H1 (cell line): ENCODE data around the gene GHRL. TPM values are rescaled to one million over a fixed set of nuclear protein-coding genes. Genes with fewer than 3 reads are reported as not detected.

Experiments used
- CTCF ChIA-PET: fragments of 300-600 bp; sonication (Branson Sonifier 250); formaldehyde crosslinking; loops from one replicate; lab custom pipeline; 2021; ENCODE audit not compliant: partially characterized antibody; lab: Charles Lee
- POLR2A ChIA-PET: fragments of 300-600 bp; sonication (Branson Sonifier 250); formaldehyde crosslinking; loops from one replicate; lab custom pipeline; 2021; ENCODE audit warnings: inconsistent platforms; ENCODE audit not compliant: partially characterized antibody; lab: Charles Lee
- DNase-seq, 2 experiments: peaks; one replicate each; pipeline versions ENCODE4 v3.0.0 to v3.0.0-alpha.2; 2010 to 2022; ENCODE audit warnings: low spot score in 2 of 2, low read depth in 1 of 2, mixed read lengths in 1 of 2
- FAIRE-seq: peaks from 2 replicates; lab custom pipeline; 2011; peaks lifted over from hg19 to GRCh38; lab: Jason Lieb, UNC
- H2AFZ ChIP-seq: 2 replicates; pipeline ENCODE4 v1.8.1; 2012; ENCODE audit warnings: low read length, inconsistent platforms
- H2AK5ac ChIP-seq: 2 replicates; pipeline ENCODE4 v1.6.1; 2013; ENCODE audit warnings: low read depth, low read length
- H2BK120ac ChIP-seq: replicated peaks from 2 replicates; pipeline ENCODE3; 2013; ENCODE audit warnings: low read depth, low read length, inconsistent platforms
- H2BK12ac ChIP-seq: 2 replicates; pipeline ENCODE4 v1.6.1; 2013; ENCODE audit warnings: low read depth, low read length
- H2BK15ac ChIP-seq: 2 replicates; pipeline ENCODE4 v1.6.1; 2013; ENCODE audit warnings: low read length
- H2BK20ac ChIP-seq: 2 replicates; pipeline ENCODE4 v1.6.1; 2013; ENCODE audit warnings: low read length
- H2BK5ac ChIP-seq: 2 replicates; pipeline ENCODE4 v1.6.1; 2013; ENCODE audit warnings: low read depth, low read length
- H3K14ac ChIP-seq: 2 replicates; pipeline ENCODE4 v1.6.1; 2013; ENCODE audit warnings: inconsistent platforms; ENCODE audit not compliant: insufficient read length
- H3K18ac ChIP-seq: 2 replicates; pipeline ENCODE4 v1.6.1; 2013; ENCODE audit warnings: low read length; ENCODE audit errors: extremely low read depth
- H3K23ac ChIP-seq: 2 replicates; pipeline ENCODE4 v1.6.1; 2013; ENCODE audit warnings: inconsistent platforms; ENCODE audit not compliant: insufficient read length
- H3K23me2 ChIP-seq: 2 replicates; pipeline ENCODE4 v1.6.1; 2013; ENCODE audit warnings: low read depth, low read length
- H3K27ac ChIP-seq: 2 replicates; pipeline ENCODE4 v1.6.1; 2011; ENCODE audit warnings: low read depth, low read length, inconsistent platforms
- H3K27me3 ChIP-seq, 4 experiments: replicated peaks in 1 of 4; 1 replicate in 1 of 4; 2 replicates in 3 of 4; pipeline versions ENCODE4 v1.6.1 to v1.8.1; 2011 to 2013; ENCODE audit warnings: low read length in 3 of 4, mild to moderate bottlenecking in 3 of 4, inconsistent platforms in 2 of 4, mixed read lengths in 2 of 4, moderate library complexity in 1 of 4; ENCODE audit not compliant: control insufficient read depth in 3 of 4, insufficient read depth in 3 of 4; ENCODE audit errors: extremely low read depth in 1 of 4
- H3K36me3 ChIP-seq, 4 experiments: 2 replicates each; pipeline versions ENCODE4 v1.6.1 to v1.8.1; 2011 to 2013; ENCODE audit warnings: mild to moderate bottlenecking in 4 of 4, low read length in 3 of 4, moderate library complexity in 2 of 4, control low read depth in 1 of 4, inconsistent platforms in 1 of 4; ENCODE audit not compliant: insufficient read depth in 4 of 4, control insufficient read depth in 2 of 4
- H3K4ac ChIP-seq: replicated peaks from 2 replicates; pipeline ENCODE3; 2013; ENCODE audit warnings: low read length, low read depth, mixed read lengths, inconsistent platforms; ENCODE audit not compliant: insufficient read length
- H3K4me1 ChIP-seq, 4 experiments: replicated peaks in 1 of 4; 1 replicate in 1 of 4; 2 replicates in 3 of 4; pipeline versions ENCODE4 v1.6.1 to v1.8.1; 2011 to 2013; ENCODE audit warnings: low read length in 3 of 4, inconsistent platforms in 2 of 4, mixed read lengths in 1 of 4; ENCODE audit not compliant: insufficient read depth in 4 of 4, control insufficient read depth in 3 of 4
- H3K4me2 ChIP-seq, 2 experiments: 2 replicates each; pipeline versions ENCODE4 v1.6.1 to v1.8.1; 2011 to 2013; ENCODE audit warnings: low read depth in 2 of 2, low read length in 2 of 2, control low read depth in 1 of 2, inconsistent platforms in 1 of 2, mild to moderate bottlenecking in 1 of 2; ENCODE audit not compliant: insufficient read depth in 1 of 2
- H3K4me3 ChIP-seq, 4 experiments: fragments of 200-600, 300-600 bp in 1 of 4; sonication (generic), shearing (Covaris generic), sonication (Bioruptor Twin) in 1 of 4; 2 replicates each; pipeline versions ENCODE4 v1.5.1 to v1.8.1; 2011 to 2016; ENCODE audit warnings: low read length in 4 of 4, low read depth in 3 of 4, control low read depth in 2 of 4, inconsistent platforms in 2 of 4, mild to moderate bottlenecking in 2 of 4, mixed read lengths in 1 of 4, moderate library complexity in 1 of 4; ENCODE audit not compliant: insufficient read depth in 2 of 4; ENCODE audit errors: extremely low read depth in 1 of 4
- H3K56ac ChIP-seq: replicated peaks from 2 replicates; pipeline ENCODE3; 2013; ENCODE audit warnings: low read depth, mild to moderate bottlenecking, mixed read lengths, low read length, inconsistent platforms; ENCODE audit not compliant: insufficient read length
- H3K79me1 ChIP-seq: 2 replicates; pipeline ENCODE4 v1.6.1; 2013; ENCODE audit warnings: low read depth, low read length, control low read depth
- H3K79me2 ChIP-seq, 2 experiments: 2 replicates each; pipeline versions ENCODE4 v1.6.1 to v1.8.1; 2012 to 2013; ENCODE audit warnings: low read length in 2 of 2, mild to moderate bottlenecking in 2 of 2, inconsistent platforms in 1 of 2; ENCODE audit not compliant: insufficient read depth in 2 of 2, control insufficient read depth in 1 of 2
- H3K9ac ChIP-seq, 4 experiments: replicated peaks in 1 of 4; 1 replicate in 1 of 4; 2 replicates in 3 of 4; pipeline versions ENCODE4 v1.6.1 to v1.8.1; 2011 to 2013; ENCODE audit warnings: low read depth in 3 of 4, low read length in 3 of 4, control low read depth in 2 of 4, mild to moderate bottlenecking in 2 of 4, moderate library complexity in 2 of 4, inconsistent platforms in 1 of 4; ENCODE audit errors: extremely low read depth in 1 of 4
- H3K9me3 ChIP-seq, 2 experiments: 2 replicates each; pipeline versions ENCODE4 v1.6.1 to v1.8.1; 2012 to 2013; ENCODE audit warnings: mild to moderate bottlenecking in 2 of 2, moderate library complexity in 2 of 2, control low read depth in 1 of 2, inconsistent platforms in 1 of 2, low read depth in 1 of 2, low read length in 1 of 2, mixed read lengths in 1 of 2; ENCODE audit not compliant: insufficient read depth in 2 of 2
- H4K20me1 ChIP-seq, 2 experiments: replicated peaks in 1 of 2; 2 replicates each; pipeline versions ENCODE3 to v1.8.1; 2011 to 2013; ENCODE audit warnings: inconsistent platforms in 2 of 2, low read length in 2 of 2, mild to moderate bottlenecking in 1 of 2; ENCODE audit not compliant: insufficient read depth in 2 of 2, control insufficient read depth in 1 of 2
- H4K5ac ChIP-seq: 2 replicates; pipeline ENCODE4 v1.6.1; 2013; ENCODE audit warnings: low read length, low read depth, mixed read lengths, inconsistent platforms; ENCODE audit not compliant: insufficient read length
- H4K8ac ChIP-seq: 2 replicates; pipeline ENCODE4 v1.8.0; 2013; ENCODE audit warnings: mild to moderate bottlenecking, moderate library complexity, low read length, inconsistent platforms; ENCODE audit not compliant: insufficient read depth; ENCODE audit errors: extremely low read depth
- H4K91ac ChIP-seq: replicated peaks from 2 replicates; pipeline ENCODE3; 2013; ENCODE audit warnings: low read length, mixed read lengths, inconsistent platforms; ENCODE audit not compliant: insufficient read length
- ASH2L ChIP-seq: fragments of 200-600, 300-600 bp; sonication (generic); IDR thresholded peaks from one replicate; pipeline ENCODE4 v1.7.1; 2017; ENCODE audit warnings: low read length
- BACH1 ChIP-seq: IDR thresholded peaks from 2 replicates; pipeline ENCODE4 v1.6.1; 2012; ENCODE audit warnings: low read length, improper control_type of control experiment
- CBX8 ChIP-seq: fragments of 300-800, 300-1000 bp; sonication (generic); IDR thresholded peaks from 2 replicates; pipeline ENCODE4 v1.7.1; 2016; ENCODE audit warnings: low read depth, low read length, borderline replicate concordance
- CEBPB ChIP-seq: IDR thresholded peaks from 2 replicates; pipeline ENCODE4 v1.6.1; 2012; ENCODE audit warnings: low read depth, low read length
- JUND ChIP-seq: IDR thresholded peaks from 2 replicates; pipeline ENCODE4 v1.6.1; 2011; ENCODE audit warnings: mild to moderate bottlenecking, improper control_type of control experiment, low read length
- MAFK ChIP-seq: IDR thresholded peaks from 2 replicates; pipeline ENCODE4 v1.6.1; 2012; ENCODE audit warnings: low read depth, mild to moderate bottlenecking, improper control_type of control experiment, low read length
- PHF8 ChIP-seq: fragments of 200-600 bp; sonication (generic); conservative IDR thresholded peaks from 2 replicates; pipeline ENCODE4 v1.7.1; 2012; ENCODE audit warnings: low read depth, mild to moderate bottlenecking, inconsistent platforms, low read length, moderate library complexity
- POU5F1 ChIP-seq: IDR thresholded peaks from 2 replicates; pipeline ENCODE4 v1.6.1; 2011; ENCODE audit warnings: low read depth, mild to moderate bottlenecking, low read length, moderate library complexity
- RFX5 ChIP-seq: IDR thresholded peaks from 2 replicates; pipeline ENCODE4 v1.6.1; 2011; ENCODE audit warnings: low read depth, low read length, improper control_type of control experiment, borderline replicate concordance
- TAF7 ChIP-seq: optimal IDR thresholded peaks from 2 replicates; pipeline ENCODE3; 2011; ENCODE audit warnings: low read depth, mild to moderate bottlenecking, inconsistent platforms, low read length, moderate library complexity, borderline replicate concordance
- TBP ChIP-seq: IDR thresholded peaks from 2 replicates; pipeline ENCODE4 v1.6.1; 2011; ENCODE audit warnings: low read depth, low read length, improper control_type of control experiment
- TCF12 ChIP-seq: IDR thresholded peaks from 2 replicates; pipeline ENCODE4 v1.6.1; 2011; ENCODE audit warnings: low read depth, mild to moderate bottlenecking, low read length
- WGBS, 2 experiments: shearing (Covaris generic) in 1 of 2; methylation state at CpG; one replicate each; pipeline versions ENCODE4 v1.1.6 to v1.1.7; 2013 to 2015; ENCODE audit warnings: low lambda C conversion rate in 2 of 2, mixed read lengths in 2 of 2, inconsistent platforms in 1 of 2, low coverage in 1 of 2, missing lambda C conversion rate in 1 of 2; ENCODE audit not compliant: insufficient replicate concordance in 2 of 2, insufficient coverage in 1 of 2, insufficient read length in 1 of 2; ENCODE audit errors: extremely low coverage in 1 of 2, missing lambda C conversion rate in 1 of 2; 5-methylcytosine and 5-hydroxymethylcytosine counted together
- polyA plus RNA-seq, 7 experiments: library from polyadenylated mRNA; depleted of rRNA in 3 of 7; stranded (reverse) in 5 of 7; unstranded in 2 of 7; fragments of >200 nt in 5 of 7; fragments of 200-250 nt in 2 of 7; gene quantifications; 1 replicate in 5 of 7; 2 replicates in 1 of 7; 4 replicates in 1 of 7; pipeline versions ENCODE4 v1.2.1 to v1.2.3, GENCODE V29; 2011 to 2013; ENCODE audit warnings: missing spikeins in 2 of 7, mixed read lengths in 2 of 7
- total RNA-seq: library from RNA; stranded (reverse); fragmentation: NEBNext Ultra II Directional; extraction: Animal tissue kit (Norgen Biotek cat#: 25700); gene quantifications from 2 replicates; pipeline ENCODE4 v1.2.1, GENCODE V29; 2021
- TF ChIP-seq, protein P1 (sequence below), 3 experiments: IDR thresholded peaks; 1 replicate in 2 of 3; 2 replicates in 1 of 3; pipeline versions ENCODE4 v1.5.1 to v1.6.1; 2011; ENCODE audit warnings: low read length in 3 of 3, mild to moderate bottlenecking in 3 of 3, inconsistent platforms in 2 of 3, low read depth in 1 of 3, moderate library complexity in 1 of 3; ENCODE audit not compliant: insufficient read depth in 1 of 3; ENCODE audit errors: control extremely low read depth in 1 of 3

Gene GHRL
- total and polyA plus RNA-seq, 2 of the 8 experiments (the other 6 are each of a cell fraction or from before 2014, with no cell fraction given) = 0.32 to 0.35 TPM

DNA sequence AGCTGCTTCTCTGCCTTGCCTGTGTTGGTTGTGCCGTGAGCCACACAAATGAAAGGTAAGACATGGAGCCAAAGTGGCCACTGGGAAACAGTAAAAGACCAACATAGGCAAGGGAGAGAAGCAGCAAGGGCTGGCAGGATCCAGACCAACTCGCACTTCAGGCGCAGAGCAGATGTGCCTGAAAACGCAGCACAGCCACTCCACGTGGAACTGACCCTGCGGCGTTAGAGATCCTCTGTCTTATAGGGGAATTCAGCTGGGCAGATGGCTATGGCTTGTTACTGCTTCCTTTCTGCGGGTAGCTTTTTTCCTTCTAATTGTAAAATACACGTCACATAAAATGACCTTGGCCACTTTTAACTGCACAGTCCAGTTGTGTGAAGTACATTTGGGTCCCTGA lies 10.4 kb upstream of the GHRL start:
- H3K18ac ChIP-seq = no peak overlapping the region
- H3K56ac ChIP-seq = no peak overlapping the region
- no peak overlapping the region for H3K4ac ChIP-seq
- no peaks in the 10 kb centered on the region; the same call in 1 of the 2 replicates for H3K79me1 ChIP-seq
- H4K8ac ChIP-seq = no peak overlapping the region
- no peaks in the 10 kb centered on the region for H3K27me3 ChIP-seq
- no peak overlapping the region for H4K5ac ChIP-seq
- no peak overlapping the region for H3K4me2 ChIP-seq
- no peak overlapping the region for H2BK15ac ChIP-seq
- H3K4me1 ChIP-seq = no peaks in the 10 kb centered on the region
- H2BK12ac ChIP-seq = no peak overlapping the region
- no peak overlapping the region for H3K9ac ChIP-seq
- WGBS, 2 experiments = 93% methylated on average over 9 of the region's 9 CpGs; no CpG with 5 or more reads in 1 of the 2 experiments
- H2AFZ ChIP-seq = no peak overlapping the region
- no peaks in the 10 kb centered on the region for H3K9me3 ChIP-seq
- no peaks in the 10 kb centered on the region for H3K23me2 ChIP-seq
- no peak overlapping the region for H3K27ac ChIP-seq
- no peaks in the 10 kb centered on the region for H3K79me2 ChIP-seq
- H2BK120ac ChIP-seq = no peak overlapping the region
- H3K23ac ChIP-seq = no peak overlapping the region
- no peak overlapping the region for H2BK5ac ChIP-seq
- POLR2A ChIA-PET = interaction anchor here (1.2 to 2.9 kb wide), 3 partner anchors 9 to 13 kb away, joined by 3 to 11 read pairs (median 6); partner anchors contain the start of gene GHRL
- peaks cover 16 to 66% (median 51%) of the 10 kb centered on the region in 4 experiments for H3K36me3 ChIP-seq
- FAIRE-seq = no peak
- H4K91ac ChIP-seq = no peak overlapping the region
- CTCF ChIA-PET = interaction anchor here (0.9 to 1.4 kb wide), 4 partner anchors 11 to 39 kb away, joined by 3 to 5 read pairs (median 3); no protein-coding TSS in a partner anchor
- peaks cover 5 to 7% of the 10 kb centered on the region in 2 experiments for H4K20me1 ChIP-seq
- no peak overlapping the region for H3K4me3 ChIP-seq
- H3K14ac ChIP-seq = no peak overlapping the region
- no peak for DNase-seq
- H2AK5ac ChIP-seq = no peak overlapping the region
- TF ChIP-seq TBP (no peak), TCF12 (no peak), POU5F1 (no peak), RFX5 (no peak), CBX8 (no peak), BACH1 (no peak), MAFK (no peak), JUND (no peak), TAF7 (no peak), ASH2L (no peak), PHF8 (no peak), CEBPB (no peak)
- TF ChIP-seq, protein P1, sequence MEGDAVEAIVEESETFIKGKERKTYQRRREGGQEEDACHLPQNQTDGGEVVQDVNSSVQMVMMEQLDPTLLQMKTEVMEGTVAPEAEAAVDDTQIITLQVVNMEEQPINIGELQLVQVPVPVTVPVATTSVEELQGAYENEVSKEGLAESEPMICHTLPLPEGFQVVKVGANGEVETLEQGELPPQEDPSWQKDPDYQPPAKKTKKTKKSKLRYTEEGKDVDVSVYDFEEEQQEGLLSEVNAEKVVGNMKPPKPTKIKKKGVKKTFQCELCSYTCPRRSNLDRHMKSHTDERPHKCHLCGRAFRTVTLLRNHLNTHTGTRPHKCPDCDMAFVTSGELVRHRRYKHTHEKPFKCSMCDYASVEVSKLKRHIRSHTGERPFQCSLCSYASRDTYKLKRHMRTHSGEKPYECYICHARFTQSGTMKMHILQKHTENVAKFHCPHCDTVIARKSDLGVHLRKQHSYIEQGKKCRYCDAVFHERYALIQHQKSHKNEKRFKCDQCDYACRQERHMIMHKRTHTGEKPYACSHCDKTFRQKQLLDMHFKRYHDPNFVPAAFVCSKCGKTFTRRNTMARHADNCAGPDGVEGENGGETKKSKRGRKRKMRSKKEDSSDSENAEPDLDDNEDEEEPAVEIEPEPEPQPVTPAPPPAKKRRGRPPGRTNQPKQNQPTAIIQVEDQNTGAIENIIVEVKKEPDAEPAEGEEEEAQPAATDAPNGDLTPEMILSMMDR (IDR thresholded peaks at IDR 0.05; ENCODE audit: control extremely low read depth in 1 of 3, insufficient read depth in 1 of 3, low read depth in 1 of 3, low read length in 3 of 3) = no peak
- TF ChIP-seq, all 59 proteins: peak for 0
- H2BK20ac ChIP-seq = no peak overlapping the region
